NCI-H146 (cell line): ENCODE results near the gene DDIT3.

Experiments
- DNase-seq: peaks from one replicate; lab custom pipeline; 2025; lab: John Stamatoyannopoulos, UW

The DDIT3 gene

DNA sequence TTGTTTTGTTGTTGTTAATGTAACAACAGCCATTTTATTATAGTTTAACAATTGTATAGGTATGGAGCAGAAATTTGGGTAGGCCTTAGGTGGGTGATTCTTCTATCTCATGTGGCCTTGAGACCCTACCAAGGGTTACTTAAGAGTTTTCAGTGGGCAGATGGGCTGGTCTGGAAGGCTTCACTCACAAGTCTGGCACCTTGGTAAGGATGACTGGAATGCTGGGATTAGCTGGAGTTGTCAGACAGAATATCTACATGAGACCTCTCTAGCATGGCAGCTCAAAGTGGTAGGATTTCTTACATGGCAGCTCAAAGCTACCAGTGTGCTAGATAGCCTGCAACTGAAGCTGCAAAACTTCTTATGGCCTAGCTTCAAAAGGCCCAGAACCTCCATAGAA, 34.6 kb downstream of the DDIT3 start:
- no peak for DNase-seq

DNA sequence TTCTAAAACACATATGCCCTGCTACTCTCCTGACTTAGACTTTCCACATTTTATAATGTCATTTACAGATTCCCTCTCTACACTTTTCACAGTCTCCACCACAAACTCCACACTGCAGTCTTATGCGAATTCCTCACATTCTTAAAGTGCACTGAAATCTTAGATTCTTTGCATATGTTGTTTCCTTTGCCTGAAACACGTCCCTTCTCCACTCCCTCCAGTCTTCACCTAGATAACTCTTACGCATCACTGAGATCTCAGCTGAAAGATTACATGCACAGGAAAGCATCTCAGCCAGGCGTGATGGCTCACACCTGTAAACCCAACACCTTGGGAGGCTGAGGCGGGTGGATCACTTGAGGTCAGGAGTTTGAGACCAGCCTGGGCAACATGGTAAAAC, 36.8 kb downstream of the DDIT3 start:
- no peak for DNase-seq

- DNase-seq = no peak
These were observed 38.6 kb downstream of the DDIT3 start for GRCh38 chr12:57481671-57482070.

GRCh38 chr12:57479376-57480115, 40.8 kb downstream of the DDIT3 start, which contains the start of gene ARHGAP9:
Gene ARHGAP9 (minus strand): TSS chr12:57479866. CDS start chr12:57479406, 460 bp downstream.
- no peak for DNase-seq

- no peak for DNase-seq
These were observed 41.3 kb downstream of the DDIT3 start for GRCh38 chr12:57479043-57479375.

DNA sequence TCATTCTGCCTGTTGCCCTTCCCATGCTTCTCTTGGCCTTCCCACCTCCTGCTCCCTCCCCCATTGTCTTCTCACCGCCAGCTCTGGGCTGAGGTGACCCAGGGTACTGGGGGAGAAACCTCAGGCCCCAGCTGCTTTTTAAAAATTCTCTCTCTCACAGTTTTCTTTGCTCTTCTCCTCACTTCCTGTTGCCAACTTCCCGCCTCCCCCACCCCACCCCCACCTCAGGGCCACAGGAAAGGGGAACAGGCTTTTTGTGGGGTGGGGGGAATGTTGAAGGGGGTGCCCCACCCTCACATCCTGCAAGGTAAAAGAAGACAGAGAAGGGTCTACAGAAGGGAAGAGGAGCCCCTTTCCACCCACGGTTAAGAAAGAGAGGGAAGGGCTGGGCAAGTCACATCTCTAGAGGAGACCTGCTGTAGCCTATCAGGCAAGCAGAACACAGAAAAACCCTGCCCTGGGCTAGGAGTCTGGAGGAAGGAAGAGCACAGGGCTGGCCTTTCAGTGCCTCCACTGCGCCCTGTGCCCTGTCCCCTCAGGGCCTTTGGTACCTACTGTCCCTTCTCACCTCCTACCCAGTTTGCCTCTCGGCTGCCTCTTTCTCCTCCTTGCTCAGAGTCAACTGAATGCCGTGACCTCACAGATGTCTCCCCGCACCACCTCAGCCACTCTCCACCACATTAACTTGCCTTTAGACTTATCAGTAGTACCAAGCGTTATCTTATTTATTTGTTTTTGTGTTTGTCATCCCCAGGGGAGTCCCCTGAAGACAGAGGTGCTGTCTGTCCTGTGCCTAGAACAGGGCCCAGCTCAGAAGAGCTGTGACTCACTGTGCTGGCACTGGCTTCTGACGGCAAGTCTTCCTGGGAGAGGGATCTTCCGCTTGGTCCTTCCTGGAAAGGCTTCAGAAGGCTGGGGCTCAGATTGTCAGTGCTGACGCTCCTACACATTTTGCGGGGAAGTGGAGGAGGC, 42.3 kb downstream of the DDIT3 start:
- no peak for DNase-seq

GRCh38 chr12:57476993-57477709, 43.2 kb downstream of the DDIT3 start:
- DNase-seq = no peak

GRCh38 chr12:57476162-57476992, 43.9 kb downstream of the DDIT3 start:
- no peak for DNase-seq

GRCh38 chr12:57475271-57476161, 44.8 kb downstream of the DDIT3 start:
- DNase-seq = peak; percentile 38

GRCh38 chr12:57474862-57475261, 45.5 kb downstream of the DDIT3 start:
- DNase-seq = no peak

DNA sequence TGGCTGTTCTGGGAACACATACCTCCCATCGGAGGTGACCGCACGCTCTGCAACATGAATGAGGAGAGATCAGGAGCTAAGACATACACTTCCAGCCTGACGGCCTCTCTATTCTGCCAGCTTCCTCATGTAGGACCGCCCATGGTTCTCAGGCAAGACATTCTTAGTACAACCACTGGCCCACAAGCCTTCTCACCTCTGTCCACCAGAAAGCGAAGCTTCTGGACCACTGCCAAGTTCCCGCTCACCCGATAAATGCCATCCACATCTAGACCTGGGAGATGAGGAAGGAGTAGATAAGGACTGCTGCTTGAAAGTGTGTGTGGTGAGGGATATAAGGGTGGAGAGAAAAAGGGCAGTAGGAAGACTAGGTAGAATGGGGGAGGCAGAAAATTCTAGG, 45.9 kb downstream of the DDIT3 start:
- no peak for DNase-seq

DNA sequence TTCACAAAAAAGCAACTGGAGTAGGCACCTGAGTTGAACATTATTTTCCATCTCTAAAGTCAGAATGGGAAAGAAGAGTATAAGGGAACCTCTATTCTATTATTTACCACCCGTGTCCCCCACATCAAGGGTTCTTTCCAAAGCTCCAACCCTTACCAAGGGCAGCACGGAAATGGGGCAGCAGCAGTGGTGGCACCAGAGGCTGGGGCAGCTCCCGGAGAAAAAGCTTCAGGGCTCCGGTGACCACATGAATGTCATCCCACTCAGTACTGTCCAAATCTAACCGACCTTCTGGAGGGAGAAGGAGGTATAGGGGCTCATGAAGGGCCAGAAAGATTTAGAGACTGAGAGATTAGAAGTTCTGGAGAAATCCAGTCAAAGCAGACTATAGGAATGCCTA, 46.4 kb downstream of the DDIT3 start:
- DNase-seq = no peak

- DNase-seq = no peak
These were observed 46.9 kb downstream of the DDIT3 start for GRCh38 chr12:57473392-57473791.

- DNase-seq = no peak
These were observed 47.9 kb downstream of the DDIT3 start for GRCh38 chr12:57472391-57472790.

DNA sequence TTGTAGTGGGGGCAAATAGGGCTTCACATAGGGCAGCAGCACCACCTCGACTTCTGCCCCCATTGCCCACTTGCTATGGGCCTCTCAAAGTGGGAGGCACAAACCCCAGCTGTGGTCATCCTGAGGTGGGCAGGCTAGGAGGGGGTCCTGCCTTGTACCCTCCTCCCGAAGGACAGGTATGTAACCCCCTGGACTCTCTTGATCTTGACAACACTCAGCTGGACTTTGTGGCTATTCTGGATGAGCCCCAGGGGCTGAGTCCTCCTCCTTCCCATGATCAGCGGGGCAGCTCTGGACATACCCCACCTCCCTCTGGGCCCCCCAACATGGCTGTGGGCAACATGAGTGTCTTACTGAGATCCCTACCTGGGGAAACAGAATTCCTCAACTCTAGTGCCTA, 48.7 kb downstream of the DDIT3 start:
- DNase-seq = no peak

- DNase-seq = no peak
These were observed 49.2 kb downstream of the DDIT3 start for GRCh38 chr12:57470970-57471656.

DNA sequence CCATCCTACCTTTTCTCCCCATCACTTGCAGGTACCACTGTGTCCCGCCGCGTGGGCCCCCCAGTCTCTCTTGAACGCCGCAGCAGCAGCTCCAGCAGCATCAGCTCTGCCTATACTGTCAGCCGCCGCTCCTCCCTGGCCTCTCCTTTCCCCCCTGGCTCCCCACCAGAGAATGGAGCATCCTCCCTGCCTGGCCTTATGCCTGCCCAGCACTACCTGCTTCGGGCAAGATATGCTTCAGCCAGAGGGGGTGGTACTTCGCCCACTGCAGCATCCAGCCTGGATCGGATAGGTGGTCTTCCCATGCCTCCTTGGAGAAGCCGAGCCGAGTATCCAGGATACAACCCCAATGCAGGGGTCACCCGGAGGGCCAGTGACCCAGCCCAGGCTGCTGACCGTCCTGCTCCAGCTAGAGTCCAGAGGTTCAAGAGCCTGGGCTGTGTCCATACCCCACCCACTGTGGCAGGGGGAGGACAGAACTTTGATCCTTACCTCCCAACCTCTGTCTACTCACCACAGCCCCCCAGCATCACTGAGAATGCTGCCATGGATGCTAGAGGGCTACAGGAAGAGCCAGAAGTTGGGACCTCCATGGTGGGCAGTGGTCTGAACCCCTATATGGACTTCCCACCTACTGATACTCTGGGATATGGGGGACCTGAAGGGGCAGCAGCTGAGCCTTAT, 49.9 kb downstream of the DDIT3 start:
- no peak for DNase-seq

DNA sequence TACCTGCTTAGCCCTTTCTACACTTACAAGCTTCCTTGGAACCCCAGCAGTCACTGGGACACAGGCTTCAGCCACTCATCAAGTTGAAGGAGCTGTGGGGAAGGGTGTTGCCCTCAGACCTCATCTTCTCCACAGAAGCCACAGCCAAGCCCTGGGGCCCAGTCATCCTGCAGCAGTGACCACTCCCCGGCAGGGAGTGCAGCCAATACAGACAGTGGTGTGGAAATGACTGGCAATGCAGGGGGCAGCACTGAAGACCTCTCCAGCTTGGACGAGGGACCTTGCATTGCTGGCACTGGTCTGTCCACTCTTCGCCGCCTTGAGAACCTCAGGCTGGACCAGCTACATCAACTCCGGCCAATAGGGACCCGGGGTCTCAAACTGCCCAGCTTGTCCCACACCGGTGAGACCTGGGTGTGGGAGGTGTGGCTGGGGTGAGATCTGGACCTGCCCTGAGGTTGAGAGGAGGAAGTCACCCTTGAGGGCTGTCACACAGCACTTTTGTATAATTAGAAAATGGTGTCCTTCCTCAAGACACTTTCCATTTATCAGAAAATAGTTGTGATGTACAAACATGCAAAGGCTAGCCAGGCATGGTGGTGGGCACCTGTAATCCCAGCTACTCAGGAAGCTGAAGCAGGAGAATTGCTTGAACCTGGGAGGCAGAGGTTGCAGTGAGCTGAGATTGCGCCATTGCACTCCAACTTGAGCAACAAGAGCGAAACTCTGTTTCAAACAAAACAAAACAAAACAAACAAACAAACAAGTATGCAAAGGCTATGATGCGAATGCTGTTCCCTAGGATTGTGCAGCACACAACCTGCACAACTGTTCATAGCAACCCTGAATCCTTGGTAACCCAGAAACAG, 50.8 kb downstream of the DDIT3 start:
- DNase-seq = no peak
